Measurements from ENCODE around the gene RBM20.

Gene RBM20

DNA sequence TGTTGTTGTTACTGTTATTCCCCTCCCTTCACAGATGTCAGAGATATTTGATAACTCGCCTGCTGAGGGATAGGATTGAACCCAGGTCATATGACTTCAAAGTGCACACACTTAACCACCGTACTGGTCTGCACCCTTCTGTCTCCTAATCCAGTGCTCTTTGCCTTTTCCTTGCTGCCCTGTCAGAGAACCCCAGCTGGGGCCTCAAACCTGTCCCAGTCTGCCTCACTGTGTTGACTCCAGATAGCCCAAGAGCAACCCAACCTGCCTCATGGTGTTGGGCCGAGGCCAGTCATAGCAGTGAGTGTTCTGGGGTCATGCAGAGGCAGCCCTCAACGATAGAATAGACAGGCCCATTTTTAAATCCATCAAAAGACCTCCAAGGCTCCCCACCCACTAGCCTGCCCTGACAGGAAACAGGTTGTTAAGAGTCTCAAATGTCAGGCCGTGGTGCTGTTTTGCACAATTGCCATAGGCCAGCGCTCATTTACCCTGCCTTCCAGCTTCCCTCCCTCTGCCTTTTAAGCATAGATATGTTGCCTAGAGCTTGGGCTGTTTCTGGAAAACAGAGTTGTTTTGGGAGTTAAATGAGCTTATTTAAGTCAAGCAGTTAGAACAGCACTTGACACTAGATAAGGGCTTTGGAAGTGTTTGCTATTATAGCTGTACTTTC, 190.6 kb downstream of the RBM20 start:
- DNase-seq (ENCODE audit: low read depth), result no peak

- no peak for DNase-seq (ENCODE audit: low read depth)
Measured at GRCh38 chr10:110835841-110836240, 191.7 kb downstream of the RBM20 start.

DNA sequence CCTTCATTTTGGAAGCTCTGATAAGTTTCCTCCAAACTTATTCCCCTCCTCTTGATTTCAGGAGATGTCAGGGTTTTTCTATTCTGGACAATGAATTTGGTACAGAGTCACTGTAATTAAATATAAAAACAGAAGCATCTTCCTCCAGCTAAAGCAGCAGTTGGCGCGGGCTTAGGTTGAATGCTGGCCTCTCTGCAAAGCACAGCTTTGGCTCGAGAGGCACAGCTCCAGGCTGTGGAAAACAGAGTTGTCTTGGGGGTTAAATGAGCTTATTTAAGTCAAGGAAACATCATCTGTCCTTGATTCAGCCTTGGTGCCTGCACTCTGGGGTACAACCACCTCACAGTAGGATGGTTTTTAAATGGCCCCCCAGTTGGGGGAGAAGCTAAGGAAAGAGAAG, 192.6 kb downstream of the RBM20 start:
- no peak for DNase-seq (ENCODE audit: low read depth)

GRCh38 chr10:110837418-110838171, 193.5 kb downstream of the RBM20 start:
- no peak for DNase-seq (ENCODE audit: low read depth)

DNA sequence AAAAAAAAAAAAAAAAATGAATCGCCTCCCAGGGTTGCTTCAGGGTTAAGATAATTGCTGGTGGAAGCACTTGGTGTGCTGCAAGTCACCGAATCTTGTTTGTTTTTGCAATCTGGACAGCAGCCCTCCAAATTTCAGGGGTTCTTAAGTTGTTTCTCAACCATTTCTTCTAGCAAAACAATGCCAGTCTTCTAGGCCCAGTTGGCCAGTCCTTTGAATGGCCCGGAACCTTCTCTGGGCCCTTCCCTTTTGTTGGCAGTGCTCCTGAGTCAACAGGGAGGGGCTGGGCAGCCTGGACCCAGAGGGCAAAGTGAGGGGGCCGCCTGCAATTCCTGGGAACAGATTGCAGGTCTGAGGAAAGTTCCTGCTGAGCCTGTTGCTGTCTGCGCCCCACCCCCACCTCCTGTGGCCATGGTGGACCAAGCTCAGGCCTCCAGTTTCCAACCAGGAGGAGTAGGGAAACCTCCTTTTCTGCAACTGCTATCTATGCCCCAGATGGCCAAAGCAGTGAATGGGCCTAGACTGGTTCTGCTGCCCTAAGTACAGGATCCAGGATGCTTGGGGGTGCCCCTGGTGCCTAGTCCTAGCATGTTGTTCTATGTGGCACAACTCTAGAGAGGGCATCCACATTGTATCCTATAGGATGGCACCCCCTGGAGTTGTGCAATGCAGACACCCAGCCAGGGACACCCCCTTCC, 196.2 kb downstream of the RBM20 start:
- no peak for DNase-seq (ENCODE audit: low read depth)

GRCh38 chr10:110840923-110841428, 196.8 kb downstream of the RBM20 start:
- no peak for DNase-seq (ENCODE audit: low read depth)

DNA sequence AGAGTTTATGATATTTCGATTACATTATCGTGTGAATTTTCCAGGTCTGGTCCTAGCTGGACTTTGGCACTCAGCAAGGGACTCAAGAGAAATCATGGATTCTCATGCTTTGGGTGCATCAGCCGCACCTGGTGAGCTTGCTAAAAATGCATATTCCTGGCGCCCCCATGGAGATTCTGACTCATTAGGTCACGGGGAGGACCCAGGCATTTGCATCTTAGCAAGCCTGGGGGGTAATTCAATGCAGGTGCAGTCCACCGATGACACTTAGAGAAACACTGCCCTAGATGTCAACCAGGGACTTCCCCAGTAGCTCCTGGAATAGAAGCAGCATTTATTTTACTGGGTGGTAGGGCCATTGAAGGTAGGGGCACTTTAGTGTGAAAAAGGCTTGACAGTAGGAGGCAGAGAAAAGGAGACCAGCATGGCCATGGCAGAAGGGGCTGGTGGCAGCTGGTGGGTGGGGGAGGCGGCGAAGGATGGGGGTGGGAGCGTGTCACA, 197.7 kb downstream of the RBM20 start:
- no peak for DNase-seq (ENCODE audit: low read depth)

DNA sequence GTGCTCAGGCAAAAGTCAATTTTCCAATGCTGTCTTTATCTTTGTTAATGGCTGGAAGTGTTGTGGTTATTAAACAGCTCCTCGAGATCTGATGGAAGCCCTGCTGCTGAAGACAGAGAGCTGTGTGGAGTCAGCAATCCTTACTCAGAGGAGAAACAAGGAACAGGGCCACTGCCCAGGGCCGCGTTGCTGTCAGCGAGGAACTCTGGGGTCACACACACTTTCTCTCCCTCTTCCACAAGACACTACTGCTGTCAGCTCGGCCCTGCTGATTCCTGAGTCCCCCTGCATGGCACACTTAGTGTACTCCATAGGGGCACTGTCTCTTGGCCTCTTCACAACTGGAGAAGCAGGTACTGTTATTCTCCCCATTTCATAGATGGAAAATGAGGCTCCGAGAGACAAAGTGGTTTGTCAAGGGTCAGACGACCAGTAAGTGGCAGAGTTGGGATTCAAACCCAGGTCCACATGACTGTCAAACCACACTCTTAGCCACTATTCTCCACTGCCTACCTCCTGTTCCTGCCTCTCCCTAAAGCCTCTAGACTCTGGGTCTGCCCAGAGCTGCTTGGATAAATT, 198.3 kb downstream of the RBM20 start:
- no peak for DNase-seq (ENCODE audit: low read depth)

DNA sequence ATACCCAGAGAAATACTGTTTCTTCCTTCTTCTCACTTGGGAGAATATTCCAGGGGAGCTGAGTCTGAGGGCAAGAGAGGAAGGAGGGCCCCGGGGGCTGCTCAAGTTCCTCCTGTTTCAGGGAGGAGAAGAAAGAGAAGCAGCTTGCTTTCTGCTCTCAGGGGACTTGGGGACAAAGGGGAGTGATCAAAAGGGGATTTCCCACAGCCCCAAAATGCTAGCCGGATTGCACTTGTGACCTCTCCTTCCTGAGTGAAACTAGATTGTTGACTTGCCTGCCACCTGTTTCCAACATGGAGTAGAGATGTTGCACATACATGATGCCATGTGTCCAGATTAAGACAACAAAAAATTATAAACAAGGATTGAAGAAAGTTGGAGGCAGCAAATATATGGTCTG, 198.9 kb downstream of the RBM20 start:
- DNase-seq (ENCODE audit: low read depth), result no peak

- DNase-seq (ENCODE audit: low read depth), result no peak
Measured at GRCh38 chr10:110843796-110844616, 199.9 kb downstream of the RBM20 start.

DNA sequence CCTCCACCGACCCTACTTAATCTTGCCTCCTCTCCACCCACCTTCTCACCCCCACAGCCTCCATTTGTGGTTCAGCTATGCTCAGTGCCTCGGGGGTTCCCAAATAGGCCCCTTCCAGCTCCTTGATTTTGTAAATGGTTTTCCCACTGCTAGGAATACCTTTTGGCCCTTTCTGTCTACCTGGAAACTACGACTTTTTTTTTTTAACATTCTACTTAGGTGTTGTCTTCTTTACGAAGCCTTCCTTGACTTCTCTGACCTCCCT, 200.4 kb downstream of the RBM20 start:
- no peak for DNase-seq (ENCODE audit: low read depth)

GRCh38 chr10:110845192-110845755, 201.1 kb downstream of the RBM20 start:
- DNase-seq (ENCODE audit: low read depth), result no peak

DNA sequence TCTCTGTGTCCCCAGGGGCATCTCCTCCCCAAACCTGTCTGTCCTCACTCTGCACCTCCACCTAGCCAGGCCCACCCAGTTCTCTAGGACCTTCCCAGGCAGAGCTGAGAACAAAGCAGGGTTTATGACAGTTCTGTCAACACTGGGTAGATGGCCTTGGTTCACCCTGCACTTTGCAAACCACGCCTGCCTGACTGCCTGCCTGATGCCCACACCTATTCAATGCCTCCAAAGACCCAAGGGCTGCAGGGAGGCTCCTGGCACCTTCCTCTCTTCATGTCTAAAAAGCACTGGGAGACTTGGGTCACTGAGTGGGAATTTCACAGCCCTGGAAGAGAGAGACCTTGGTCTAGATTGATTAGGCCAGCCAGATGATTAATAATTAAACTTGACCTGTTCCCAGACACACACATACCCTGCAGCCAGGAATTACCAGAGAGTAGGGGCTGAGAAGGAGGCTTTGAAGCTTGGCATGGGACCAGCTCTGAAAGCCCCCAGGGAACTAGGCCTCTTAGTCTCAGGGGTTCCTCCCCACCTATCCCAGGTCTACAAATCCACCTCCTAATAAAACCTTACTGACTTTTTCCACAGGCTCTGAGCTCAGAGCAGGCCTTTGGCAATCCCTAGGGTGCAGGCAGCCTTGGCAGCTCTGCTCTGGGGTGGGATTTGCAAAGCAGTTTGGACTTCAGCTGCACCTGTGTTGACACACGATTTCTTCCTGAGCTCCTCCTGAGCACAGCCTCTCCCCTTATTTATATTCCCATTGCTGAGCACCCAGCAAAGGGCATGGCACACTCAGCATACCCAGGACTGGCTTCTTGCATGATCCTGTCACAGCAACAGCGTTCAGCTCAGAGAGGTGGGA, 201.9 kb downstream of the RBM20 start:
- no peak for DNase-seq (ENCODE audit: low read depth)

GRCh38 chr10:110847374-110847773, 203.2 kb downstream of the RBM20 start:
- no peak for DNase-seq (ENCODE audit: low read depth)

DNA sequence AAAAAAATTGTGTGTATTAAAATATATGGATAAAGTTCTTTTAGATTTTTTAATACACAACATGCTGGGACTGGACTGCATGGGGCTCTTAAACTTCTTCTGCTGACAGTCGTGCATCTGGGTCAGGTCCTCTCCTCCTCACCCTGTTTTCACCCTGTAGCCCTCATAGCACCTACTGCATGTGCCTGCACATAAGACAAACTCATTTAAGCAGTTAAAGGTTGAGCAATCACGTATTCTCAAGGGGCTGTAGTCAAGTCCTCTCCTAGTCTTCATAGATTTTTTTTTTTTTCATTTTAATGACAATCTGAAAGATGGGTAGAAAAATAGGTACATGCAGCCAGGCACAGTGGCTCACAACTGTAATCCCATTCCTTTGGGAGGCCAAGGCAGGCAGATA, 204.0 kb downstream of the RBM20 start:
- DNase-seq (ENCODE audit: low read depth), result no peak

DNA sequence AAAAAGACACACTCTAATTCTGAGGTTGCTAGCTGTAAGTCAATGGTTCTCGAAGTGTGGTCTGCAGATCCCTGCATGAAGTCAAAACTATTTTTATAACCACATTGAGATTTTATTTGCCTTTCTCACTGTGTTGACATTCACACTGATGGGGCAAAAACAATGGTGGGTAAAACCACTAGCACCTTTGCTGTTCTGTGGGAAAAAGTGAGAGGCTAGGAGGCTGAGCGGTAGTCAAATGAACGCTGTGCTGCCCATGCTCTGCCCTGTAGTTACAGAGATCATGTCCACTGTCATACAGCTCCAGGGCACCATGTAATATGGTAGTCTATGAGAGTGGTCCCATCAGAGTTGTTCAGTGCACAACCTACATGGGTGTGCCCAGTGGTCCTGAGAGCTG, 206.0 kb downstream of the RBM20 start:
- DNase-seq (ENCODE audit: low read depth), result no peak

GRCh38 chr10:110851020-110851612, 207.0 kb downstream of the RBM20 start:
- DNase-seq (ENCODE audit: low read depth), result no peak

GRCh38 chr10:110852255-110852896, 208.2 kb downstream of the RBM20 start:
- DNase-seq (ENCODE audit: low read depth), result no peak

GRCh38 chr10:110852947-110853346, 208.8 kb downstream of the RBM20 start:
- no peak for DNase-seq (ENCODE audit: low read depth)
